ENCODE data around the gene TXNRD1.

GRCh38 chr12:104372061-104372720 lies 156.6 kb downstream of the TXNRD1 start:
- TF ChIP-seq POLR2A (IDR thresholded peaks at IDR 0.05), result no peak
- TF ChIP-seq CTCF (IDR thresholded peaks at IDR 0.05), result no peak

All from prostate gland (tissue), 2 donors.